OCI-LY3 (cell line): Measurements from ENCODE around the gene NCKAP5.

ENCODE experiments used
- H2AFZ ChIP-seq: fragments of 200-600, 300-600 bp; shearing (Covaris generic); 2 replicates; pipeline ENCODE4 v1.6.0; 2014; ENCODE audit warnings: antibody characterized with exemption, low read depth, low read length
- H3K27ac ChIP-seq: fragments of 200-600, 300-600 bp; sonication (generic); 2 replicates; pipeline ENCODE4 v1.5.1; 2014; ENCODE audit warnings: mild to moderate bottlenecking, low read length, moderate library complexity, mixed read lengths
- H3K27me3 ChIP-seq: fragments of 200-600, 300-600 bp; sonication (generic); 2 replicates; pipeline ENCODE4 v1.6.1; 2014; ENCODE audit warnings: low read depth, low read length, mixed read lengths
- H3K36me3 ChIP-seq: fragments of 200-600, 300-600 bp; sonication (generic); replicated peaks from 2 replicates; pipeline ENCODE3; 2014; ENCODE audit warnings: low read depth, low read length, mixed read lengths
- H3K4me1 ChIP-seq: fragments of 300-600, 200-600 bp; sonication (generic); 2 replicates; pipeline ENCODE4 v1.6.1; 2014; ENCODE audit warnings: low read length, mixed read lengths
- H3K4me2 ChIP-seq: fragments of 200-600, 300-600 bp; sonication (generic); 2 replicates; pipeline ENCODE4 v1.6.1; 2014; ENCODE audit warnings: low read length, mixed read lengths
- H3K4me3 ChIP-seq: fragments of 300-600, 200-600 bp; sonication (generic); 2 replicates; pipeline ENCODE4 v1.5.1; 2014; ENCODE audit warnings: antibody characterized with exemption, mild to moderate bottlenecking, low read length, moderate library complexity
- H3K79me2 ChIP-seq: fragments of 300-600, 200-600 bp; shearing (Covaris generic); 2 replicates; pipeline ENCODE4 v1.6.1; 2014; ENCODE audit warnings: mild to moderate bottlenecking, low read length, mixed read lengths
- H3K9ac ChIP-seq: fragments of 300-600, 200-600 bp; shearing (Covaris generic); 2 replicates; pipeline ENCODE4 v1.6.0; 2014; ENCODE audit warnings: mild to moderate bottlenecking, low read length, moderate library complexity
- H3K9me3 ChIP-seq: fragments of 200-600, 300-600 bp; shearing (Covaris generic); 2 replicates; pipeline ENCODE4 v1.6.1; 2014; ENCODE audit warnings: low read length, mixed read lengths; ENCODE audit not compliant: insufficient read depth
- H4K20me1 ChIP-seq: fragments of 200-600, 300-600 bp; sonication (generic); 2 replicates; pipeline ENCODE4 v1.6.1; 2016; ENCODE audit warnings: low read length, mixed read lengths; ENCODE audit not compliant: insufficient read depth
- EZH2phosphoT487 ChIP-seq: fragments of 200-600 bp; shearing (Covaris generic); IDR thresholded peaks from 2 replicates; pipeline ENCODE4 v1.6.1; 2018; ENCODE audit warnings: antibody characterized with exemption, mixed run types, low read depth
- TF ChIP-seq, protein P1 (sequence below): fragments of 200-600, 300-600 bp; sonication (generic); IDR thresholded peaks from 2 replicates; pipeline ENCODE4 v1.5.1; 2014; ENCODE audit warnings: antibody characterized with exemption, low read length, low read depth

Gene NCKAP5

DNA sequence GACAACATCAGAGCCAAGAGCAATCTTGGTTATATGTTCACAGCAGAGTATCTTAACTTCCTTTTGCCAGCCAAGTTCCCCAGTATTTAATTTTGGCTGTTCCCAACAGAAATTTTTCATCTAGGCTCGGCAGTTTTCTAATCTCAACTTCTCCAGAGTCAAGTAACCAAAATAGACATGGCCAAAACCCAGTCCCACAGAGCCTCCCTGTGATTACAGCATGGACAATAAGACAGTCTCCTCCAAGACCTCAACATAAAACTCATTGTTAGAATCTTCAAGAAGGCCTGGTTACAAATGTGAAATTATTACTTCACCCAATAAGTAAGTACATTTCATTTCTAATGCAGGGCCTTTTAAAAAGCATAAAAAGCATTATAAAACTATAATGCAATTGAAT is 445.7 kb downstream of the NCKAP5 start:
- no peak overlapping the region for H3K27ac ChIP-seq
- no peaks in the 10 kb centered on the region for H3K4me1 ChIP-seq
- no peaks in the 10 kb centered on the region for H4K20me1 ChIP-seq
- H3K36me3 ChIP-seq: no peaks in the 10 kb centered on the region
- no peak overlapping the region for H2AFZ ChIP-seq
- TF ChIP-seq, protein P1, sequence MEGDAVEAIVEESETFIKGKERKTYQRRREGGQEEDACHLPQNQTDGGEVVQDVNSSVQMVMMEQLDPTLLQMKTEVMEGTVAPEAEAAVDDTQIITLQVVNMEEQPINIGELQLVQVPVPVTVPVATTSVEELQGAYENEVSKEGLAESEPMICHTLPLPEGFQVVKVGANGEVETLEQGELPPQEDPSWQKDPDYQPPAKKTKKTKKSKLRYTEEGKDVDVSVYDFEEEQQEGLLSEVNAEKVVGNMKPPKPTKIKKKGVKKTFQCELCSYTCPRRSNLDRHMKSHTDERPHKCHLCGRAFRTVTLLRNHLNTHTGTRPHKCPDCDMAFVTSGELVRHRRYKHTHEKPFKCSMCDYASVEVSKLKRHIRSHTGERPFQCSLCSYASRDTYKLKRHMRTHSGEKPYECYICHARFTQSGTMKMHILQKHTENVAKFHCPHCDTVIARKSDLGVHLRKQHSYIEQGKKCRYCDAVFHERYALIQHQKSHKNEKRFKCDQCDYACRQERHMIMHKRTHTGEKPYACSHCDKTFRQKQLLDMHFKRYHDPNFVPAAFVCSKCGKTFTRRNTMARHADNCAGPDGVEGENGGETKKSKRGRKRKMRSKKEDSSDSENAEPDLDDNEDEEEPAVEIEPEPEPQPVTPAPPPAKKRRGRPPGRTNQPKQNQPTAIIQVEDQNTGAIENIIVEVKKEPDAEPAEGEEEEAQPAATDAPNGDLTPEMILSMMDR: no peak
- no peak for TF ChIP-seq EZH2phosphoT487
- no peaks in the 10 kb centered on the region for H3K27me3 ChIP-seq
- no peak overlapping the region for H3K9ac ChIP-seq
- no peaks in the 10 kb centered on the region for H3K79me2 ChIP-seq
- H3K9me3 ChIP-seq: no peaks in the 10 kb centered on the region
- H3K4me2 ChIP-seq: no peak overlapping the region
- H3K4me3 ChIP-seq: no peak overlapping the region

DNA sequence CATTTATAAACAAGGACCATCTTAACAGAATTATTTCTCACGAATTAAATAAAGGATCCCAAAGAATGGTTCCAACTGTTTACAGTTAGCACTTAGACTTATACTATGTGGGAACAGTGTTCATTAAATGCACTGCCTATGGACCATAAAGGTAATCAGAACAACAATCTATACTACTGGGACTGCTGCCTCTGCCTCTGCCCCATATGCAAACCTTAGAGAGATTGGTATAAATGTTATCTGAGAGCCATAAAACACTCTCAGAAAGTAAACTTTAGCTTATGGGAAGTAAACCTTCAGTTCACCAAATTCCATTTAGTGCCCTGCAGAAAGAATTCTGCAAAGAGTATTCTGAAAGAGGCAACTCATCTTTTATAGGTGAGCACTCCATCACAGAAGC is 448.0 kb downstream of the NCKAP5 start:
- Histone ChIP-seq H3K4me1 (no peaks in the 10 kb centered on the region), H3K27ac (no peak overlapping the region), H3K9ac (no peak overlapping the region), H3K27me3 (no peaks in the 10 kb centered on the region), H3K4me2 (no peak overlapping the region), H3K79me2 (no peaks in the 10 kb centered on the region), H4K20me1 (no peaks in the 10 kb centered on the region), H3K9me3 (no peaks in the 10 kb centered on the region), H2AFZ (no peak overlapping the region), H3K36me3 (no peaks in the 10 kb centered on the region), H3K4me3 (no peak overlapping the region)
- TF ChIP-seq, protein P1: no peak

DNA sequence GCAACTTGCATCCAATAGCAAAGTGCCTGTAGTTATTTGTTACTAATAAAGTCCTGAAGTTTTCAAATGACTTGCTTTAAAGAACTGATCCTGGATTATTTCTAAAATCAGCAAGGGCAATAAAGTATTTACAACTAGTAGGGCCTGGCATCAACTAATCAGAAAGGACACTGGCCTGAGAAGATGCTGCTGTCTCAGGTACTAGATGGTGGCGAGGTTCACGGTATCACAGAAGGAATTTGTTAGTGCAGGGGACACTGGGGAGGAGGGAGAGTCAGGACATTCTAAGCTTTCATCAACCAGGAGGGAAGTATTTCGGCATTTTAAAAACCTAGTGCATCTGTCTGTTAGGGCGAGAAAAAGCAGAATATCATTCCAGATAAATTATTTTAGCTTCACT is 458.1 kb downstream of the NCKAP5 start:
- no peaks in the 10 kb centered on the region for H3K9me3 ChIP-seq
- no peaks in the 10 kb centered on the region for H3K36me3 ChIP-seq
- H3K27me3 ChIP-seq: 0 out of 2 replicates have a peak, but pooled peaks cover under 1% of the 10 kb centered on the region
- no peaks in the 10 kb centered on the region for H3K79me2 ChIP-seq
- no peak overlapping the region for H3K4me3 ChIP-seq
- H3K27ac ChIP-seq: no peak overlapping the region
- no peaks in the 10 kb centered on the region for H4K20me1 ChIP-seq
- no peaks in the 10 kb centered on the region for H3K4me1 ChIP-seq
- H2AFZ ChIP-seq: no peak overlapping the region
- no peak overlapping the region for H3K4me2 ChIP-seq
- H3K9ac ChIP-seq: no peak overlapping the region
- TF ChIP-seq, protein P1: no peak
- TF ChIP-seq EZH2phosphoT487: no peak

DNA sequence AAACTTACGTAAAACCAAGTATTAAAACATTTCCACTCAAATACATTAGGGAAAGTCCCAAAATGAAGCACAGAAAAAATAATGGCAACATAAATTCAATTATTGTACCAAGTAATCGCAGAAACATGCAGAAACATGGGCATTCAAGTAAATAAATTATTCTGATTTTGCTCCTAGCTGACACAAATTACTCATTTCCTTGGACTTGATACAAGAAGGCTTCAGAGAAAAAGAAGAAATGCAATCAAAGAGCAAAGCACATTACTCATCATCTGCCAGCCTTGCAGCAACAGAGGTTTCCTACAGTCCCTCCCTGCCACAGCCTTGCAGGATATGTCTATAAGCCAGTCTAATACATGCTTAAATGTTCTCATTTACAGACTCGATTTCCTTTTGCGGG is 458.5 kb downstream of the NCKAP5 start:
- Histone ChIP-seq H3K4me3 (no peak overlapping the region), H3K36me3 (no peaks in the 10 kb centered on the region), H3K79me2 (no peaks in the 10 kb centered on the region), H3K27me3 (peaks cover 5% of the 10 kb centered on the region; the same call in 1 of the 2 replicates), H3K4me2 (no peak overlapping the region), H2AFZ (no peak overlapping the region), H3K4me1 (no peaks in the 10 kb centered on the region), H3K27ac (no peak overlapping the region), H3K9me3 (no peaks in the 10 kb centered on the region), H4K20me1 (no peaks in the 10 kb centered on the region), H3K9ac (no peak overlapping the region)
- no peak for TF ChIP-seq EZH2phosphoT487
- TF ChIP-seq, protein P1: no peak
